ENCODE data around the gene UNC45B. TPM values are rescaled to one million over a fixed set of nuclear protein-coding genes. Genes with fewer than 3 reads are reported as not detected.
A peak's percentile ranks its signal among the peaks of the same experiment; 100 is the strongest.

Gene UNC45B
- polyA plus RNA-seq, 1 donor (not counting 4 experiments of a cell fraction or from before 2014, with no cell fraction given) = 0.03 TPM

GRCh38 chr17:35167046-35167445 is 19.4 kb downstream of the UNC45B start:
- Histone ChIP-seq H4K20me1 (ENCODE audit: control insufficient read depth, extremely low read depth, insufficient read depth, low read length) (no peaks in the 10 kb centered on the region), H3K4me1 (ENCODE audit: control insufficient read depth, extremely low read depth, insufficient read depth, low read length) (peaks cover 15% of the 10 kb centered on the region), H2AFZ (ENCODE audit: control insufficient read depth, low read length) (no peak overlapping the region), H3K27me3 (ENCODE audit: control insufficient read depth, extremely low read depth, insufficient read depth, low read length) (no peaks in the 10 kb centered on the region), H3K4me2 (ENCODE audit: control insufficient read depth, extremely low read depth, insufficient read depth, low read depth, low read length) (no peak overlapping the region), H3K4me3 (ENCODE audit: control insufficient read depth in 2 of 3, extremely low read depth in 1 of 3, insufficient read depth in 2 of 3, low read depth in 1 of 3, low read length in 3 of 3) (no peak overlapping the region), H3K9me3 (ENCODE audit: control insufficient read depth, low read depth, low read length) (no peaks in the 10 kb centered on the region), H3K79me2 (ENCODE audit: control insufficient read depth, insufficient read depth, low read length) (no peaks in the 10 kb centered on the region), H3K36me3 (ENCODE audit: control insufficient read depth in 2 of 2, extremely low read depth in 1 of 2, insufficient read depth in 2 of 2, low read length in 2 of 2) (no peaks in the 10 kb centered on the region), H3K9me1 (ENCODE audit: control insufficient read depth, extremely low read depth, insufficient read depth, low read length) (no peaks in the 10 kb centered on the region), H3K9ac (ENCODE audit: control insufficient read depth, extremely low read depth, insufficient read depth, low read length) (no peak overlapping the region), H3K27ac (ENCODE audit: control insufficient read depth, insufficient read depth, low read length) (no peak overlapping the region)
- FAIRE-seq (no peak), DNase-seq (ENCODE audit: low read depth, low spot score) (no peak)
- TF ChIP-seq, protein P1, sequence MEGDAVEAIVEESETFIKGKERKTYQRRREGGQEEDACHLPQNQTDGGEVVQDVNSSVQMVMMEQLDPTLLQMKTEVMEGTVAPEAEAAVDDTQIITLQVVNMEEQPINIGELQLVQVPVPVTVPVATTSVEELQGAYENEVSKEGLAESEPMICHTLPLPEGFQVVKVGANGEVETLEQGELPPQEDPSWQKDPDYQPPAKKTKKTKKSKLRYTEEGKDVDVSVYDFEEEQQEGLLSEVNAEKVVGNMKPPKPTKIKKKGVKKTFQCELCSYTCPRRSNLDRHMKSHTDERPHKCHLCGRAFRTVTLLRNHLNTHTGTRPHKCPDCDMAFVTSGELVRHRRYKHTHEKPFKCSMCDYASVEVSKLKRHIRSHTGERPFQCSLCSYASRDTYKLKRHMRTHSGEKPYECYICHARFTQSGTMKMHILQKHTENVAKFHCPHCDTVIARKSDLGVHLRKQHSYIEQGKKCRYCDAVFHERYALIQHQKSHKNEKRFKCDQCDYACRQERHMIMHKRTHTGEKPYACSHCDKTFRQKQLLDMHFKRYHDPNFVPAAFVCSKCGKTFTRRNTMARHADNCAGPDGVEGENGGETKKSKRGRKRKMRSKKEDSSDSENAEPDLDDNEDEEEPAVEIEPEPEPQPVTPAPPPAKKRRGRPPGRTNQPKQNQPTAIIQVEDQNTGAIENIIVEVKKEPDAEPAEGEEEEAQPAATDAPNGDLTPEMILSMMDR (optimal IDR thresholded peaks at IDR 0.05 in 1 of 3, IDR thresholded peaks at IDR 0.05 in 1 of 3, conservative IDR thresholded peaks at IDR 0.05 in 1 of 3; ENCODE audit: extremely low read depth in 1 of 3, insufficient read depth in 2 of 3, low read length in 3 of 3) = no peak
- no peak for TF ChIP-seq EZH2 (IDR thresholded peaks at IDR 0.05; ENCODE audit: low read length)
- dilution Hi-C loops (cut with MboI; ENCODE audit: extremely low pct_ligation_motif_present, low sequenced_read_pairs) = no loop called here

DNA sequence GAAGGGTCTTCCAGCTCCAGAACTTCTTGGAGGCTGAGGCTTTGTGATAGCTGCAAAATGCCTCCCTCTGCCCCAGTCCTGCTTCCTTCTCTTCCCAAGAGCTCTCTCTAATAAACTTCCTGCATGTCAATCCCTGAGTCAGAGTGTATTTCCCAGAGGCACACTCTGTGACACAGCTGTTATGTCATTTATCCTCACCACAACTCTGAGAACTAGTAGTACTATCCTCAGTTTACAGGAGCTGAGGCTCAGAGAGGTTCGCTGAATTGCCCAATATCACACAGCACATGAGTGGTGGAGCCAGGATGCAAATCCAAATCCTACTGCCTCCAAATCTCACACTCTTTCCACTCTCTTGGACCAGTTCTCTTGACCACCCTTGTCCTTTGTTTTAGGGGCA is 20.0 kb downstream of the UNC45B start:
- DNase-seq (ENCODE audit: low read depth, low spot score) (peak; percentile 32), FAIRE-seq (no peak)
- Histone ChIP-seq H4K20me1 (ENCODE audit: control insufficient read depth, extremely low read depth, insufficient read depth, low read length) (no peaks in the 10 kb centered on the region), H3K27ac (ENCODE audit: control insufficient read depth, insufficient read depth, low read length) (no peak overlapping the region), H3K9me3 (ENCODE audit: control insufficient read depth, low read depth, low read length) (no peaks in the 10 kb centered on the region), H3K4me2 (ENCODE audit: control insufficient read depth, extremely low read depth, insufficient read depth, low read depth, low read length) (no peak overlapping the region), H3K27me3 (ENCODE audit: control insufficient read depth, extremely low read depth, insufficient read depth, low read length) (no peaks in the 10 kb centered on the region), H2AFZ (ENCODE audit: control insufficient read depth, low read length) (no peak overlapping the region), H3K36me3 (ENCODE audit: control insufficient read depth in 2 of 2, extremely low read depth in 1 of 2, insufficient read depth in 2 of 2, low read length in 2 of 2) (no peaks in the 10 kb centered on the region), H3K9me1 (ENCODE audit: control insufficient read depth, extremely low read depth, insufficient read depth, low read length) (no peaks in the 10 kb centered on the region), H3K4me1 (ENCODE audit: control insufficient read depth, extremely low read depth, insufficient read depth, low read length) (peaks cover 15% of the 10 kb centered on the region), H3K9ac (ENCODE audit: control insufficient read depth, extremely low read depth, insufficient read depth, low read length) (no peak overlapping the region), H3K79me2 (ENCODE audit: control insufficient read depth, insufficient read depth, low read length) (no peaks in the 10 kb centered on the region), H3K4me3 (ENCODE audit: control insufficient read depth in 2 of 3, extremely low read depth in 1 of 3, insufficient read depth in 2 of 3, low read depth in 1 of 3, low read length in 3 of 3) (no peak overlapping the region)
- dilution Hi-C loops (cut with MboI; ENCODE audit: extremely low pct_ligation_motif_present, low sequenced_read_pairs) = no loop called here
- no peak for TF ChIP-seq EZH2 (IDR thresholded peaks at IDR 0.05; ENCODE audit: low read length)
- TF ChIP-seq, protein P1 (optimal IDR thresholded peaks at IDR 0.05 in 1 of 3, IDR thresholded peaks at IDR 0.05 in 1 of 3, conservative IDR thresholded peaks at IDR 0.05 in 1 of 3; ENCODE audit: extremely low read depth in 1 of 3, insufficient read depth in 2 of 3, low read length in 3 of 3) = no peak
